Measurements from ENCODE around the gene GTPBP4. TPM values are rescaled to one million over a fixed set of nuclear protein-coding genes. Genes with fewer than 3 reads are reported as not detected.
"Not testable (repeated sequence)": the region's sequence is repeated elsewhere in the genome, so short reads cannot be mapped to it uniquely, and the experiment has no call there.

The GTPBP4 gene
- total RNA-seq, 1 donor from 2014 or later: 135 TPM

DNA sequence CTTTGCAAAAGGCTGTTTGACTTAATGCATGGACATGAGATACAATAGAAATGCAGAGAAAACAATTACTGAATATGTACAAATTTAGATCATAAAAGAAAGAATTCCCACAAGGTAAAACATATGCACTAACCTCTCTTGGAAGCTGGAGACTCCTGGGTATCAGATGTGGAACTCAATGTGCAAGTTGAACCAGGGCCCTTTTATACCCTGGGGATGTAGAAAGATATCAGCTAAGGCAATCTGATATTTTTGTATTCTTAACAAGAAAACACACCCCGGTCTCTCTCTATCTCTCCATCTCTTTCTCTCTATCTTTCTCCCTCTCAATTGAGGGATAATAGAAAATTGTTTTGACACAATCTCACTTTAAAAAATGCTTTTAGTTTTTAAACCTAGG is 37.4 kb downstream of the GTPBP4 start, which contains the start of gene IDI2:
TSS of gene IDI2 (minus strand) at position 177 of the 400 bp plus-strand sequence. CDS start 1,136 bp downstream, outside the sequence.
- H3K27me3 Mint-ChIP-seq (ENCODE audit: low read depth): no peaks in the 10 kb centered on the region
- H3K4me3 Mint-ChIP-seq (ENCODE audit: low read depth): no peak within 1 kb of the TSS
- H3K27ac Mint-ChIP-seq: no peak within 1 kb of the TSS
- no peaks in the 10 kb centered on the region for H3K9me3 Mint-ChIP-seq
- no peak for DNase-seq (ENCODE audit: low spot score)
- peaks cover 16% of the 10 kb centered on the region for H3K36me3 Mint-ChIP-seq (ENCODE audit: low read depth)
- intact Hi-C loops (cut with micrococcal nuclease): no loop called here
- H3K4me1 Mint-ChIP-seq (ENCODE audit: low read depth): no peaks in the 10 kb centered on the region

DNA sequence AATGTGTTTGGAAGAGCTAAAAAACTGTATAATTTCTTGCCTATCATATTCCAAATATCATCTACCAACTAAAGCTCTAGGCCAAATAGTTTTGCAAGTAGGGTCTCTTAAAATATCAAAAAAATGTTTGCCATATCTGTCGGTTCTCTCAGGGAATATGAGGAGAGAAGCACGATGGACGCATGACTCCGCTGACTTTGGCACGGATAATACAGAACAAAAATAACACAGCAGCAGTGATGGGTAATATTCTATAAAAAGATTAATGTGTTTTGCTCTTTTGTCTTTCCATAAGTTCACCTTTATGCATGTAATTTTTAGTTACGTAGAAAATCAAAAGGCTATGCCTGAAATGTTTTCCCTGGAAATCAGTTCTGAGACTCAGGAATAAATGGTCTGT is 38.3 kb downstream of the GTPBP4 start:
- peaks cover 10% of the 10 kb centered on the region for H3K36me3 Mint-ChIP-seq (ENCODE audit: low read depth)
- H3K4me3 Mint-ChIP-seq (ENCODE audit: low read depth): no peak overlapping the region
- H3K27ac Mint-ChIP-seq: no peak overlapping the region
- no peak for DNase-seq (ENCODE audit: low spot score)
- no peaks in the 10 kb centered on the region for H3K4me1 Mint-ChIP-seq (ENCODE audit: low read depth)
- no peaks in the 10 kb centered on the region for H3K27me3 Mint-ChIP-seq (ENCODE audit: low read depth)
- H3K9me3 Mint-ChIP-seq: no peaks in the 10 kb centered on the region
- intact Hi-C loops (cut with micrococcal nuclease): no loop called here

DNA sequence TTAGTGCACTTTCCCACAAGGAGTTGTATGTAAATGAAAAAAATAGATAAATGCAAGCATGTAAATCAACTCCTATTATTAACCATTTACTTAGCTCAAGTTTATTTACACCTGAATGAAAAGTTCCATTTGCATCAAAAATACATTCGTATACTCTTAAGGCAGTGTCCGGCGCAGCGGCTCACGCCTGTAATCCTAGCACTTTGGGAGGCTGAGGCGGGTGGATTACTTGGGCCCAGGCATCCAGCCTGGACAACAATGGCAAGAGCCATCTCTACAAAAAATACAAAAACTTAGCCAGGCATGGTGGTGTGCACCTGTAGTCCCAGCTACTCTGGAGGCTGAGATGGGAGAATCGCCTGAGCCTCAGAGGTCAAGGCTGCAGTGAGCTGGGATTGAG is 41.6 kb downstream of the GTPBP4 start:
- Mint-ChIP-seq H3K4me3 (ENCODE audit: low read depth) (no peak overlapping the region), H3K27ac (no peak overlapping the region), H3K36me3 (ENCODE audit: low read depth) (no peaks in the 10 kb centered on the region), H3K9me3 (no peaks in the 10 kb centered on the region), H3K27me3 (ENCODE audit: low read depth) (no peaks in the 10 kb centered on the region), H3K4me1 (ENCODE audit: low read depth) (no peaks in the 10 kb centered on the region)
- no peak for DNase-seq (ENCODE audit: low spot score)
- intact Hi-C loops (cut with micrococcal nuclease): no loop called here

DNA sequence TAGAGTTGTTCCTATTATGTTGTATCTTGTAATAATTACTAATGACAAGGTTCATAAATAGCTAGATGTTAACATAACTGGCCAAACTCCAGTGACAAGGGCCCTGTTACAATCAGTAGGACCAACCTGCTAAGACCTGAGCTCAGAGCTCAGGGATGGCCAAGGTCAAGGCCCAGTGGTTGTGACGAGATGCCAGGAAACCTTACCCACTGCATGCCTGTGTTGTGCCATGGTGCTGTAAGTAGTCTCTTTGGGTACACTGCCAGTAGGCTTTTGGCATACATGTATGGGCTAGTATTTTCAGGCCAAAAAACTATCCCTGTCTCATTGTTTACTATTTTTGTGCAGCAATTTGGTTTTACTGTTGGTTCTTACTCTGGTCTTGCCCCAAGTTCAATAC is 45.4 kb downstream of the GTPBP4 start:
- Mint-ChIP-seq H3K27me3 (ENCODE audit: low read depth) (no peaks in the 10 kb centered on the region), H3K4me1 (ENCODE audit: low read depth) (peaks cover 18% of the 10 kb centered on the region), H3K9me3 (no peaks in the 10 kb centered on the region), H3K36me3 (ENCODE audit: low read depth) (peaks cover 19% of the 10 kb centered on the region), H3K4me3 (ENCODE audit: low read depth) (no peak overlapping the region), H3K27ac (no peak overlapping the region)
- no peak for DNase-seq (ENCODE audit: low spot score)
- intact Hi-C loops (cut with micrococcal nuclease): no loop called here

DNA sequence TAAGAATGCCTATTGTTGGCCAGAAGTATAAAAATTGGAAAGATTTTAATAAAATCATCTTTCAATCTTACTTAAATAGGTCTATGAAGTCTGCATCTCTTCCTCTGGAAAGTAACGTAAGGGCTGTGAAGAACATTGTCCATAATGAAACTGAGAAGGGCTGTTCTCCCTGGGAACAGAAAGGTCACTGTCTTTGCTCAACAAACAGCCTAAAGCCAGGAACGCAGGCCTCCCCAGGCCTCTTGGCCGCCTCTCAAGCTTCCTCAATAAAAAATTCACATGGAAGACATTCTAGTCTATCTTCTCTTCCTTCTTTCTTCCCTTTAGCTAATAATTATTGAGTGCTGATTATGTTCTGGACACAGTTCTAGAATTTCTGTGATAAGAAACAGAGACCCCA is 46.5 kb downstream of the GTPBP4 start:
- Mint-ChIP-seq H3K27me3 (ENCODE audit: low read depth) (no peaks in the 10 kb centered on the region), H3K4me1 (ENCODE audit: low read depth) (peaks cover 18% of the 10 kb centered on the region), H3K9me3 (no peaks in the 10 kb centered on the region), H3K4me3 (ENCODE audit: low read depth) (no peak overlapping the region), H3K27ac (no peak overlapping the region), H3K36me3 (ENCODE audit: low read depth) (peaks cover 19% of the 10 kb centered on the region)
- intact Hi-C loops (cut with micrococcal nuclease): no loop called here
- no peak for DNase-seq (ENCODE audit: low spot score)

DNA sequence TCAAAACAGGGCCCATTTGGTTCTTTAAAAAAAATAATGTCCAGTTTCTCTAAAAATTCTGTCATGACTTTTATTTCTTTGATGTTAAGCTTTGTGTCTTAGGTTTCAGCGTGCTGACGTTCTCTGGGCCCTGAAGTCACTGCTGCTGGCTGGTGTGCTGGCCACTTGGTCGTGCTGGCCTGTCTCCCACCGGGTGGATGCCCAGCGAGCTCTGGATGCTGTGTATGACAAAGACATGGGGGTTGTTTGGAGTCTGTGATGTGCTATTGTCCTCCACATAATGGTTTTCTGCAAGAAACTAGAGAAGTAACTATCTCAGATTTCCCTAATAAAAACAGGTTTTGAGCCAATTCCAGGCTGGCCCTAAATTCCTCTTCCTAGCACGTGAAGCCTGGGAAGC is 47.0 kb downstream of the GTPBP4 start:
- Mint-ChIP-seq H3K4me3 (ENCODE audit: low read depth) (no peak overlapping the region), H3K9me3 (no peaks in the 10 kb centered on the region), H3K4me1 (ENCODE audit: low read depth) (peaks cover 20% of the 10 kb centered on the region), H3K36me3 (ENCODE audit: low read depth) (peaks cover 22% of the 10 kb centered on the region), H3K27ac (no peak overlapping the region), H3K27me3 (ENCODE audit: low read depth) (no peaks in the 10 kb centered on the region)
- no peak for DNase-seq (ENCODE audit: low spot score)
- intact Hi-C loops (cut with micrococcal nuclease): no loop called here

DNA sequence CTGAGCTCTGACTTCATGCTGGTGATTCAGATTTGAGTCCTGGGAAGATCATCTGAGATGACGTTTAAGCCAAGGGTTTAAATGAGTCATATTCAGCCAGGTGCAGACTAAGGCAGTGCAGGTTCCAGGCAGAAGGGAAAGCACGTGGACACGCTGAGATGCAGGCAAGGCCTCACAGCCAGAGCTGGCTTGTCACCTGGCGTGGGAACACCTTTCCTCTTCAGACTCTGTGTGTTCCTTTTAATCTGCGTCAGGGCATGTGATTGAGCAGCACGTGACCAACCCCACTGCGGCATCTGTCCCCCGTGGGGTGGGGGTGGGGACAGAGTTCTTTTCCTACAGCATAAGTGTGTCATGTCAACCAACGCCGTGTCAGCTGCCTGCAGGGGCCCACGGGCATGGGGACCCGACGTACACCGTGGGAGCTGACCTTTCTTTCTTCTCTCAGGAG is 48.1 kb downstream of the GTPBP4 start:
- H3K36me3 Mint-ChIP-seq (ENCODE audit: low read depth): peaks cover 34% of the 10 kb centered on the region
- peaks cover 22% of the 10 kb centered on the region for H3K4me1 Mint-ChIP-seq (ENCODE audit: low read depth)
- intact Hi-C loops (cut with micrococcal nuclease): no loop called here
- H3K9me3 Mint-ChIP-seq: no peaks in the 10 kb centered on the region
- H3K4me3 Mint-ChIP-seq (ENCODE audit: low read depth): no peak overlapping the region
- no peaks in the 10 kb centered on the region for H3K27me3 Mint-ChIP-seq (ENCODE audit: low read depth)
- no peak for DNase-seq (ENCODE audit: low spot score)
- H3K27ac Mint-ChIP-seq: peak overlapping the region; percentile 29

DNA sequence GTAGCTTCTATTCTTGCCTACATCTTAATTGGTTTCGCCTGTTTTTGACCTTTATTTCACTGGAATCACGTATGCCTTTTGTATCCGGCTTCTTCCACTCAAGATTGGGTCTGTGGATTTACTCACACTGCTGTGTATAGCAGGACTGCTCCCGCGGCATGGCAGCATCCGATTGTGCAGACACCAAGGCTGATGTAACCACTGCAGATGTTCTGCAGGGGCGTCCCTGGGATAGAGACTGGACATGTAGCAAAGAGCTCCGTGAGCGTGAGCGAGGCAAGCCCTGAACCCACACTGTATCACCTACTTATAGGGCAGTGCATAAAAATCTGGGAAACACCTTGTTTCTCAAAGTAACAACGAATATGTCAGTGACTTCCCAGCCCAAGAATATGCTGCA is 48.9 kb downstream of the GTPBP4 start:
- Mint-ChIP-seq H3K36me3 (ENCODE audit: low read depth) (peaks cover 39% of the 10 kb centered on the region), H3K27me3 (ENCODE audit: low read depth) (no peaks in the 10 kb centered on the region), H3K4me3 (ENCODE audit: low read depth) (no peak overlapping the region), H3K9me3 (no peaks in the 10 kb centered on the region), H3K4me1 (ENCODE audit: low read depth) (peaks cover 22% of the 10 kb centered on the region), H3K27ac (no peak overlapping the region)
- DNase-seq (ENCODE audit: low spot score): no peak
- intact Hi-C loops (cut with micrococcal nuclease): no loop called here

DNA sequence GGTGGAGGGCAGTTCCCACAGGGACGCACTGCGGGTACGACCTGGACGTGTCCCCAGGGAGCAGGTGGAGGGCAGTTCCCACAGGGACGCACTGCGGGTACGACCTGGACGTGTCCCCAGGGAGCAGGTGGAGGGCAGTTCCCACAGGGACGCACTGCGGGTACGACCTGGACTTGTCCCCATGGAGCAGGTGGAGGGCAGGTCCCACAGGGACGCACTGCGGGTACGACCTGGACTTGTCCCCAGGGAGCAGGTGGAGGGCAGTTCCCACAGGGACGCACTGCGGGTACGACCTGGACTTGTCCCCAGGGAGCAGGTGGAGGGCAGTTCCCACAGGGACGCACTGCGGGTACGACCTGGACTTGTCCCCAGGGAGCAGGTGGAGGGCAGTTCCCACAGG is 50.5 kb downstream of the GTPBP4 start:
- peaks cover 51% of the 10 kb centered on the region for H3K36me3 Mint-ChIP-seq (ENCODE audit: low read depth)
- H3K27me3 Mint-ChIP-seq (ENCODE audit: low read depth); H3K27ac Mint-ChIP-seq; H3K9me3 Mint-ChIP-seq; DNase-seq (ENCODE audit: low spot score); H3K4me3 Mint-ChIP-seq (ENCODE audit: low read depth); intact Hi-C loops (cut with micrococcal nuclease): not testable (repeated sequence)
- peaks cover 30% of the 10 kb centered on the region for H3K4me1 Mint-ChIP-seq (ENCODE audit: low read depth)

DNA sequence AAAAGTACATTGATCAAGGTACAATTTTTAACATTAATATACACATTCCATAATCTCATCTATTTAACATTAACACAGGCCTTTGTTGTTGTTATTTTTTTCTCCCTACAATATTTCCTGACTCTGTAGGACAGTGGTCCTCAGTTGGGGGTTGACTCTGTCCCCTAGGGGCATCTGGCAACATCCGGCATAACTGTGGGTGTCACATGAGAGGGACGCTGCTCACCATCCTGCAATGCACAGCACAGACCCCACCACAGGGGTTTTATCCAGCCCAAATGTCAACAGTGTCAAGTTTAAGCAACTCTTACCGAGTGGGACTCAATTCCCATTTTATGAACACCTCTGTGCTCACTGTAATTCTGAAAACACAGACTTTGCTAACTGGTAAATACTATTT is 51.9 kb downstream of the GTPBP4 start:
- H3K4me3 Mint-ChIP-seq (ENCODE audit: low read depth): no peak overlapping the region
- H3K27me3 Mint-ChIP-seq (ENCODE audit: low read depth): no peaks in the 10 kb centered on the region
- no peaks in the 10 kb centered on the region for H3K9me3 Mint-ChIP-seq
- H3K27ac Mint-ChIP-seq: peak overlapping the region; percentile 47
- DNase-seq (ENCODE audit: low spot score): no peak
- intact Hi-C loops (cut with micrococcal nuclease): no loop called here
- H3K4me1 Mint-ChIP-seq (ENCODE audit: low read depth): peaks cover 44% of the 10 kb centered on the region
- peaks cover 65% of the 10 kb centered on the region for H3K36me3 Mint-ChIP-seq (ENCODE audit: low read depth)

DNA sequence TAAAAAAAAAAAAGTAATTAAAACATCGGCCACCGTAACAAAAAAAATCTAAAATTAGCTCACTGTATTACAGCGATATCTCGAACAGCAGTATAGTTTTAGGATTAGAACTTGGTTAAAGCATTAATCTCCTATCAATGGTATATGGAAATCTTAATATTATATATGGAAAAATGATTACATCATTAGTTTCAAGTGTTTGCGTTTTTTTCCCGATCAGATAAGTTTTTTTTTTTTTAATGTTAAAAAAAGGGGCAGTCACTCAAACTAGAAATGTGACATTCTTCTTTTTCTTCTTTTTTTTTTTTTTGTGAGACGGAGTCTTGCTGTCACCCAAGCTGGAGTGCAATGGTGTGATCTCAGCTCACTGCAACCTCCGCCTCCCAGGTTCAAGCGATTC is 53.3 kb downstream of the GTPBP4 start:
- intact Hi-C loops (cut with micrococcal nuclease): no loop called here
- peaks cover 73% of the 10 kb centered on the region for H3K36me3 Mint-ChIP-seq (ENCODE audit: low read depth)
- no peak overlapping the region for H3K27ac Mint-ChIP-seq
- no peaks in the 10 kb centered on the region for H3K27me3 Mint-ChIP-seq (ENCODE audit: low read depth)
- no peak overlapping the region for H3K4me3 Mint-ChIP-seq (ENCODE audit: low read depth)
- H3K9me3 Mint-ChIP-seq: no peaks in the 10 kb centered on the region
- H3K4me1 Mint-ChIP-seq (ENCODE audit: low read depth): peaks cover 48% of the 10 kb centered on the region
- no peak for DNase-seq (ENCODE audit: low spot score)

DNA sequence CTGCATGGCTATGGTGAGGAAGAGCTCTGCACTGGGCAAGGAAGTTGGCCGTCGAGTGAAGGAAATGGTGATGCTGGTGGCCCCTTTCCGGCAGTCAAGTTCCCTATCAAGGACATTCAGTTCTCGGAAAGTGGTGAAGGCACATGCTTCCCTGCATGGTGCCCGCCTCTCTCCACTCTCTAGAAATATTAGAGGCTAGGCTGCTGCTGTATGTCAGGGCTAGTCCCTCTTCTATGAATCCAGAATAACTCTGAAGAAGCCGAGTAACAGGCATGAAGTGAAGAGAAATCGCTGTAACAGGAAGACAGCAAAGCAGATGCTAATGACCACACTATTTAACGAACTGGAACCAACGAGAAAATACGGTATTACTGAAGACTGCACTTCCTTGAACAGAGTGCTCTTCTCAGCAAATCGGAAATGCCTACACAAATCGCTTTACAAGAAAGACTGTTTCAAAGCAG is 55.3 kb downstream of the GTPBP4 start:
- peaks cover 70% of the 10 kb centered on the region for H3K36me3 Mint-ChIP-seq (ENCODE audit: low read depth)
- no peak for DNase-seq (ENCODE audit: low spot score)
- peak overlapping the region; percentile 64 for H3K4me3 Mint-ChIP-seq (ENCODE audit: low read depth)
- H3K27ac Mint-ChIP-seq: peak overlapping the region; percentile 79
- intact Hi-C loops (cut with micrococcal nuclease): no loop called here
- no peaks in the 10 kb centered on the region for H3K9me3 Mint-ChIP-seq
- peaks cover 42% of the 10 kb centered on the region for H3K4me1 Mint-ChIP-seq (ENCODE audit: low read depth)
- no peaks in the 10 kb centered on the region for H3K27me3 Mint-ChIP-seq (ENCODE audit: low read depth)

DNA sequence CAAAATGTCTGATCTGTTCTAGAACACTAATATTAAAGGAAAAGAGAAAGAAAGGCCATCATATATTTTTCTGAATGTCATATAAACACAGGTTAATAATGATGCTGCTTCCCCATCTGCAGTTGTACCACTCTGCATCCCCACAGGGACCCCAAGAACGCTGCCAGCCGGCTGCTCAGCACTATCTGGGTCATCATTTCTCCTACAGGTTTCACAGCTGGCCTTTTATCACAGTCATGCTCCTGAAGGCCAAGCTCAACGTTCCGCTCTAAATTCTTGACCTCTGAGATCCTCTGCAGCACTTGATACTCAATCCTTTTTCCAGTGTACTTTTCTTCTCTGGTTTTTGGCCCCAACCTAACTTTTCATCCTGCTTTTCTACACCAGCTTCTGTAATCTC is 55.9 kb downstream of the GTPBP4 start:
- no peak for DNase-seq (ENCODE audit: low spot score)
- no peaks in the 10 kb centered on the region for H3K27me3 Mint-ChIP-seq (ENCODE audit: low read depth)
- peak overlapping the region; percentile 64 for H3K4me3 Mint-ChIP-seq (ENCODE audit: low read depth)
- H3K4me1 Mint-ChIP-seq (ENCODE audit: low read depth): peaks cover 42% of the 10 kb centered on the region
- no peaks in the 10 kb centered on the region for H3K9me3 Mint-ChIP-seq
- intact Hi-C loops (cut with micrococcal nuclease): no loop called here
- H3K36me3 Mint-ChIP-seq (ENCODE audit: low read depth): peaks cover 72% of the 10 kb centered on the region
- H3K27ac Mint-ChIP-seq: peak overlapping the region; percentile 79

DNA sequence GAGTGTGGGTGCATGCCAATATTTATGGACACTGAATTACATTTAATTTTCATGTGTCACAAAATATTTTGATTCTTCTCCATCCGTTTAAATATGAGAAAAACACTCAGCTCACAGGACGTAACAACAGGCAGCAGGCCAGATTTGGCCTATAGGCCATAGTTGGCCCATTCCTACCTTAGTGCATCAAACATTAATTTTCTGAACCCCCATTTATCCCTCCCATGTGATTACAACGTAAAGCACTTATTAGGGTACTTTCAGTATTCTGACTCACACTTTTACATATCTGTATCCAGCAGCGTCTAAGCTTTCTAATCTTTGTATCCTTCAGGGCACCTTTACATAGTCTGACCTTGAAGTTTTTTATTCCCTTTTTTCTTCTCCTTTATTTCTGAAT is 56.7 kb downstream of the GTPBP4 start:
- peaks cover 42% of the 10 kb centered on the region for H3K4me1 Mint-ChIP-seq (ENCODE audit: low read depth)
- intact Hi-C loops (cut with micrococcal nuclease): no loop called here
- H3K4me3 Mint-ChIP-seq (ENCODE audit: low read depth): peak overlapping the region; percentile 64
- DNase-seq (ENCODE audit: low spot score): no peak
- peak overlapping the region; percentile 79 for H3K27ac Mint-ChIP-seq
- no peaks in the 10 kb centered on the region for H3K27me3 Mint-ChIP-seq (ENCODE audit: low read depth)
- no peaks in the 10 kb centered on the region for H3K9me3 Mint-ChIP-seq
- peaks cover 76% of the 10 kb centered on the region for H3K36me3 Mint-ChIP-seq (ENCODE audit: low read depth)

Measured in activated T-helper 2 cell treated with anti-CD3 and anti-CD28 coated beads, Interferon-gamma antibody, Interleukin-2, Interleukin-4, amounts not matched to agents 10 μg/mL and 5 μg/mL and 100 μg/mL, durations not matched to agents 14 hours and 24 hours and 36 hours (primary cell).